Adrenal gland (tissue), 12 donors: ENCODE data around the gene COG7. TPM values are rescaled to one million over a fixed set of nuclear protein-coding genes. Genes with fewer than 3 reads are reported as not detected.

Source experiments
- DNase-seq, 7 donors: peaks; one replicate each; pipeline ENCODE4 v3.0.0-alpha.2; 2019 to 2020
- H3K27ac ChIP-seq, 5 donors: fragments of 200-600 bp; sonication (generic) in 4 of 5; 1 replicate in 3 of 5; 2 replicates in 2 of 5; pipeline versions ENCODE4 v1.5.1 to v1.8.0; 2016 to 2020; ENCODE audit warnings: mild to moderate bottlenecking in 1 of 5
- H3K27me3 ChIP-seq: fragments of 200-600 bp; 2 replicates; pipeline ENCODE4 v1.8.0; 2021
- H3K36me3 ChIP-seq, 2 donors: fragments of 200-600 bp; replicated peaks in 1 of 2; 1 replicate in 1 of 2; 2 replicates in 1 of 2; pipeline versions ENCODE4 v1.5.1 to v1.8.0; 2018 to 2022
- H3K4me1 ChIP-seq, 2 donors: fragments of 200-600 bp; replicated peaks in 1 of 2; 1 replicate in 1 of 2; 2 replicates in 1 of 2; pipeline versions ENCODE4 v1.5.1 to v1.8.0; 2018 to 2021
- H3K4me3 ChIP-seq, 4 donors: fragments of 200-600 bp; sonication (generic) in 3 of 4; one replicate each; pipeline ENCODE4 v1.5.1; 2016 to 2018
- H3K9me3 ChIP-seq, 3 donors: fragments of 200-600 bp; sonication (generic) in 1 of 3; replicated peaks in 1 of 3; 1 replicate in 2 of 3; 2 replicates in 1 of 3; pipeline versions ENCODE4 v1.5.1 to v1.8.0; 2016 to 2021
- CTCF ChIP-seq, 6 experiments: fragments of 450-650 bp in 4 of 6; fragments of 200-600 bp in 2 of 6; sonication (generic) in 1 of 6; IDR thresholded peaks; 1 replicate in 5 of 6; 2 replicates in 1 of 6; pipeline versions ENCODE4 v1.5.1 to v1.8.0; 2016 to 2021; ENCODE audit warnings: antibody characterized with exemption in 6 of 6, mild to moderate bottlenecking in 2 of 6, moderate library complexity in 1 of 6
- POLR2A ChIP-seq, 2 donors: fragments of 450-650 bp; IDR thresholded peaks; one replicate each; pipeline ENCODE4 v1.6.1; 2017; ENCODE audit warnings: antibody characterized with exemption in 2 of 2, mild to moderate bottlenecking in 2 of 2, moderate library complexity in 1 of 2
- WGBS, 4 donors: extraction: QIAGEN DNeasy Blood & Tissue Kit in 2 of 4; methylation state at CpG; one replicate each; pipeline versions ENCODE4 v1.1.5 to v1.1.7; 2013 to 2017; 5-methylcytosine and 5-hydroxymethylcytosine counted together
- intact Hi-C, 2 donors: fragments of 100-400 bp; cut with DNase I; formaldehyde crosslinking; loops; one replicate each; pipeline versions ENCODE4 v1.14.1 to v1.15.0; 2022 to 2023
- polyA plus RNA-seq, 3 donors: library from polyadenylated mRNA; stranded (reverse); fragments of 200-250 nt in 2 of 3; fragments of 350-450 nt in 1 of 3; fragmentation: Illumina TruSeq in 1 of 3; extraction: RNeasy Lipid Tissue Mini Kit (QIAGEN cat#74804) in 1 of 3; gene quantifications; one replicate each; pipeline ENCODE4 v1.2.3, GENCODE V29; 2013 to 2014
- total RNA-seq, 9 donors: library from RNA; depleted of rRNA in 4 of 9; stranded (reverse); fragments of >200 nt in 4 of 9; fragments of 120-200 nt in 1 of 9; fragmentation: NEBNext Ultra II Directional in 1 of 9; extraction: Animal tissue kit (Norgen Biotek cat#: 25700) in 1 of 9; gene quantifications; one replicate each; pipeline versions ENCODE4 v1.1.0 to v1.2.4, GENCODE V29; 2013 to 2023
- donor health status: healthy with polysubstance abuse.
- donor health status: Bipolar disorder and iron deficiency.
- donor health status: DM: yes; HTN: yes; CAD: no.
- donor health status: DM: no; HTN: no; CAD: no.
- donor health status: DM: no; HTN: no; CAD: no.
- donor health status: DM: yes; HTN: yes; CAD: no.

The COG7 gene
- total and polyA plus RNA-seq, 12 donors: 10.7 to 50.1 (median 21.4) TPM

DNA sequence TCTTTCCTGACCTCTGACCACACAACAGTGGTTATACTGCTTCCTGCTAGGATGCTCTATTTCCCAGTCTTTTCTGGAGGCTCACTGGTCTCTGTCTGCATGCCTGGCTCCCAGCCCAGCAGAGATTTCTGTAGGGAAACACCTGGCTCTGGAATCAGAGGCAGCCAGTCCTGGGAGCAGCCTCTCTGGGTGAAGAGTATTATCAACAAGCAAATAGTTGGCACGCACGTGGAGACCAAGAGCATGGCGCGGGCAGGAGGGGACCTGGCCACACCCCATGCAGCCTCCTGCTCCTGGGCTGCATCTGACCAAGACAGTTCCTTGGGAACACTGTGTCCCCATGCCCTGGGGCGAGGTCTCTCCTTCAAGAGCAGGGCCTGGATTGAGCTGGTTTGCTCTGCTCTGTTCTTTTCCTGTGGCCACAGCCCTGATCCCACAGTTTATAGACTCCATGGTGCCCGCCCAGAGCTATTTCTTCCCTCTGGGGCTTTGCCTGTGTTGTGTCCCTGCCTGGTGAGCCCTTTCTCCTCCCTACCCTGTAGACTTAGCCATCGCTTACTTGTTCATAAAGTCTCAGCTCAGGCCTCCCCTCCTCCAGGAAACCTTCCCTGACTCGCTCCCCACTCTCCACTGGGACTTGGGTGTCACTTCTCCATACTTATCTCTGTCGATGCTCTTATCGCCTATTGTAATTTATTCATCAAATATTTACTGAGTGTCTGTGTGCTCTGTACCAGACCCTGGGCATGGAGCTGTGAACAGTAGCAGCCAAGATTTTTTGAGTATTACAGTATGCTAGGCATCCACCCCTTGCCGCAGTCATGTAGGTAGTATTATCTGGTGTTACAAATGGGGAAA lies 90.3 kb downstream of the COG7 start:
- 72 to 79% (median 76%) methylated on average over 11 of the region's 11 CpGs for WGBS, 4 donors
- Histone ChIP-seq H3K36me3 (no peaks in the 10 kb centered on the region), H3K27ac (no peak overlapping the region), H3K4me3 (no peak overlapping the region), H3K9me3 (no peaks in the 10 kb centered on the region), H3K27me3 (no peaks in the 10 kb centered on the region), H3K4me1 (no peaks in the 10 kb centered on the region)
- intact Hi-C loops: no loop called here
- DNase-seq: peak in 4 of 7 donors; percentile 11 to 72 (median 26)
- TF ChIP-seq POLR2A (IDR thresholded peaks at IDR 0.05): no peak
- TF ChIP-seq CTCF (IDR thresholded peaks at IDR 0.05): no peak

DNA sequence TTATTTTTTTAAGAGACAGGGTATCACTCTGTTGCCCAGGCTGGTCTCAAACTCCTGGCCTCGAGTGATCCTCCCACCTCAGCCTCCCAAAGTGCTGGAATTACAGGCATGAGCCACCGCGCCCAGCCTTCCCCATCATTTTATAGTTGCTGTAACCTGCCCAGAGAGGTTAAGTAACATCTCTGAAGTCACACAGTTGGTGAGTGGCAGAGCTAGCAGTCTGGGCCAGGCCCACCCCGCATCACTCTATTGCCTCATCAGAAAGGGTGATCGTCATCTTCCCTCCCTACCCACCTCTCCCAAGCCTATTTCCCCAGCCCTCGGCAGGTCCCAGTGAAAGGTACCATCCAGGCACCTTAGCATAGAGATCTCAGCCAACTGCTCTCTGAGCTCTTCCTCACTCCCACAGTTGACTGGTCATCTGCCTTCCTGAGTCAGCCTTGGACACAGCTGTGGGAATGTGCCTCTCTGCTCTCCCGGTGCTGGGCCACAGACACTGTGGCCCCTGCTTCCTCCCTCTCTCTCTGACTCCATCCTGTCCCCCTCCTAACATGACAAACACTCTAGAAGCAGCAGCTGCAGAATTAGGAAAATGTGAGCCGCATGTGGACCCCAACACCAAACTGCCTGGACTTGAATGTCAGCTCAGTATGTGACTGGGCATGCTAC lies 93.8 kb downstream of the COG7 start:
- H3K4me1 ChIP-seq: no peaks in the 10 kb centered on the region
- H3K27me3 ChIP-seq: no peaks in the 10 kb centered on the region
- 55 to 67% (median 58%) methylated on average over 6 to 8 of the region's 8 CpGs for WGBS, 4 donors
- no peak overlapping the region for H3K4me3 ChIP-seq
- TF ChIP-seq POLR2A (IDR thresholded peaks at IDR 0.05): no peak
- no peak for TF ChIP-seq CTCF (IDR thresholded peaks at IDR 0.05)
- no peak overlapping the region for H3K27ac ChIP-seq
- H3K9me3 ChIP-seq: no peaks in the 10 kb centered on the region
- no peak for DNase-seq
- H3K36me3 ChIP-seq: no peaks in the 10 kb centered on the region
- intact Hi-C loops: no loop called here

DNA sequence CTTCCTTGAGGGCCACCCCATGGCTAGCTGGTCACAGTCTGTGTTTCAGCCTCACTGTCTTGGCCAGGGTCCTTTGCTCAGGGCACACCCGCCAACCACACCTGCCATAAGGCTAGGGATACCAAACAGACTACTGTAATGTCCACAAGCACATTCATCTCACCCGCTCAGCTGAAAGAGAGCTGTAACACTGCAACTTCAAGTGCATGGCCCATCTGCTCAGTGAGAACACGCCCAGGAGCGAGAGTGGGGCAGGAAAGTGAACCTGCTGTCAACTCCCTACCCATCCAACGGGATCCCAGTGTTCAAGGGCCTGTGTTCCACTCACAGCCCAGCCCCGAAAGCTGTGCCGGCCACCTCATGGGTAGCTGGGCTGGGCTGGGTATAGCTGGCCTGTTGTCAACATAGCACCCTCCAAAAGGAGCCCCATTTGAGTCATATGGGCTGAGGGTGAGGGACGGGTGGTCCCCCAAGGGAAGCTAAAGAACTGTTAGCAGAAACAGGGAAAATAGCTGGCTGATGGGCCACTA lies 95.2 kb downstream of the COG7 start:
- Histone ChIP-seq H3K4me3 (no peak overlapping the region), H3K27me3 (no peaks in the 10 kb centered on the region), H3K27ac (no peak overlapping the region), H3K4me1 (no peaks in the 10 kb centered on the region), H3K9me3 (no peaks in the 10 kb centered on the region), H3K36me3 (no peaks in the 10 kb centered on the region)
- TF ChIP-seq CTCF (IDR thresholded peaks at IDR 0.05) (no peak), POLR2A (IDR thresholded peaks at IDR 0.05) (no peak)
- 75 to 85% (median 83%) methylated on average over 7 to 8 of the region's 8 CpGs for WGBS, 4 donors
- no peak for DNase-seq
- intact Hi-C loops: no loop called here

GRCh38 chr16:23356941-23357340 lies 96.0 kb downstream of the COG7 start:
- Histone ChIP-seq H3K36me3 (no peaks in the 10 kb centered on the region), H3K4me1 (no peaks in the 10 kb centered on the region), H3K27me3 (no peaks in the 10 kb centered on the region), H3K27ac (no peak overlapping the region), H3K4me3 (no peak overlapping the region), H3K9me3 (no peaks in the 10 kb centered on the region)
- 78 to 89% (median 85%) methylated on average over 5 to 7 of the region's 7 CpGs for WGBS, 4 donors
- no peak for DNase-seq
- intact Hi-C loops: no loop called here
- no peak for TF ChIP-seq CTCF (IDR thresholded peaks at IDR 0.05)
- no peak for TF ChIP-seq POLR2A (IDR thresholded peaks at IDR 0.05)
